DOHH2 (cell line): Measurements from ENCODE around the gene RBM28.

ENCODE experiments used
- H3F3A ChIP-seq: fragments of 200-600 bp; sonication (generic), shearing (Covaris generic); 2 replicates; pipeline ENCODE4 v1.6.0; 2016; ENCODE audit warnings: antibody characterized with exemption, mild to moderate bottlenecking; ENCODE audit not compliant: control insufficient read depth, insufficient read depth
- H3K27ac ChIP-seq: fragments of 200-600 bp; sonication (generic); 2 replicates; pipeline ENCODE4 v1.5.1; 2014; ENCODE audit warnings: low read depth, mild to moderate bottlenecking, low read length, moderate library complexity
- H3K27me3 ChIP-seq: fragments of 200-600 bp; sonication (generic); 2 replicates; pipeline ENCODE4 v1.6.1; 2014; ENCODE audit warnings: mild to moderate bottlenecking, low read length, mixed read lengths; ENCODE audit not compliant: control insufficient read depth
- H3K36me3 ChIP-seq: fragments of 200-600 bp; sonication (generic); 2 replicates; pipeline ENCODE4 v1.6.1; 2014; ENCODE audit warnings: mild to moderate bottlenecking, low read length, moderate library complexity, mixed read lengths; ENCODE audit not compliant: control insufficient read depth
- H3K4me1 ChIP-seq: fragments of 200-600 bp; sonication (generic); 2 replicates; pipeline ENCODE4 v1.6.1; 2014; ENCODE audit warnings: mild to moderate bottlenecking, low read length, mixed read lengths; ENCODE audit not compliant: control insufficient read depth
- H3K4me2 ChIP-seq: fragments of 200-600 bp; sonication (generic); 2 replicates; pipeline ENCODE4 v1.6.0; 2014; ENCODE audit warnings: mild to moderate bottlenecking, low read length, moderate library complexity
- H3K4me3 ChIP-seq: fragments of 200-600 bp; sonication (generic); 2 replicates; pipeline ENCODE4 v1.5.1; 2014; ENCODE audit warnings: mild to moderate bottlenecking, low read length, mixed read lengths
- H3K79me2 ChIP-seq: fragments of 200-600 bp; sonication (generic); 2 replicates; pipeline ENCODE4 v1.6.1; 2014; ENCODE audit warnings: mild to moderate bottlenecking, low read length, mixed read lengths; ENCODE audit not compliant: control insufficient read depth
- H3K9me2 ChIP-seq: fragments of 200-600 bp; sonication (generic); replicated peaks from 2 replicates; pipeline ENCODE4 v1.6.1; 2014; ENCODE audit warnings: mild to moderate bottlenecking, low read length, mixed read lengths; ENCODE audit not compliant: control insufficient read depth
- H3K9me3 ChIP-seq: fragments of 200-600 bp; sonication (generic); 2 replicates; pipeline ENCODE4 v1.6.1; 2014; ENCODE audit warnings: antibody characterized with exemption, low read length, mixed read lengths; ENCODE audit not compliant: control insufficient read depth, insufficient read depth
- H4K20me1 ChIP-seq: fragments of 200-600 bp; sonication (generic); 2 replicates; pipeline ENCODE4 v1.6.0; 2014; ENCODE audit warnings: low read depth, mild to moderate bottlenecking, antibody characterized with exemption, low read length, moderate library complexity; ENCODE audit not compliant: control insufficient read depth, insufficient read depth
- CTCF ChIP-seq: fragments of 200-600 bp; sonication (generic); IDR thresholded peaks from one replicate; pipeline ENCODE4 v1.5.1; 2014; ENCODE audit warnings: antibody characterized with exemption, mild to moderate bottlenecking, low read depth, low read length; ENCODE audit not compliant: poor library complexity, severe bottlenecking
- EZH2phosphoT487 ChIP-seq: fragments of 200-600 bp; sonication (generic); IDR thresholded peaks from 2 replicates; pipeline ENCODE4 v1.6.1; 2017; ENCODE audit warnings: borderline replicate concordance, mild to moderate bottlenecking, antibody characterized with exemption, low read length, moderate library complexity, mixed read lengths

RBM28 gene

DNA sequence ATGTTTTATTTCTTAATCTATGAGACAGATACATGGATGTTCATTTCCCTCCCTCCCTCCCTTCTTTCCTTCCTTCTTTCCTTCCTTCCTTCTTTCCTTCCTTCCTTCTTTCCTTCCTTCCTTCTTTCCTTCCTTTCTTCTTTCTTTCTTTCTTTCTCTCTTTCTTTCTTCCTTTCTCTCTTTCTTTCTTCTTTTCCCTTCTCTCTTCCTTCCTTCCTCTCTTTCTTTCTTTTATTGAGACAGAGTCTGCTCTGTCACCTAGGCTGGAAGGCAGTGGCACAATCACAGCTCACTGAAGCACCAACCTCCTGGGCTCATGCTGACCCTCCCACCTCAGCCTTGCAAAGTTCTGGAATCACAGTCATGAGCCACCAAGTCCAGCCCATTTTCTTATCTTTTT lies 23.3 kb upstream of the RBM28 start:
- Histone ChIP-seq H3K9me3 (no peaks in the 10 kb centered on the region), H3K9me2 (no peaks in the 10 kb centered on the region), H3K4me1 (peaks cover under 1% of the 10 kb centered on the region; the same call in 1 of the 2 replicates), H3K36me3 (no peaks in the 10 kb centered on the region), H3F3A (no peaks in the 10 kb centered on the region), H4K20me1 (no peaks in the 10 kb centered on the region), H3K79me2 (no peaks in the 10 kb centered on the region), H3K4me3 (no peak overlapping the region), H3K27ac (no peak overlapping the region), H3K4me2 (no peak overlapping the region), H3K27me3 (peaks cover 51% of the 10 kb centered on the region)
- TF ChIP-seq EZH2phosphoT487, result no peak
- no peak for TF ChIP-seq CTCF

DNA sequence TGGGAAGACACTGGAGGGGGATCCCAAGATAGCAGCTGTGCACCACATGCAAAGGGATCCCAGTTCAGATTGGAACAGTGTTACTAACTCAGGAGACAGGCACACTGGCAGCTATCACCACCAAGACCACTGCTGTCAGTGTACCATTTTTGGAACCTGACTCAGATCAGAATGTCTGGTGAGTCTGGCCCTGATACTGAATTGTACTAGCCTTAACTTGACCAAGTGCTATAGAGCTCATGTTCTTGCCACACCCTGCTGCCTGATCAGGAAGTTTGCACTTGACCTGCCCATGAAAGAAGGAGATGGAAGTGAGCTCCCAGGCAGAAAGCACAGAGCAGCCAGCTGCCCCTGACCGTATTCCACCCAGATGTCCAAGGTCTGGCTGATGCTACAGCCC lies 22.6 kb upstream of the RBM28 start:
- Histone ChIP-seq H3K36me3 (no peaks in the 10 kb centered on the region), H3K79me2 (no peaks in the 10 kb centered on the region), H3K27ac (no peak overlapping the region), H3K4me1 (peaks cover 5% of the 10 kb centered on the region; the same call in 1 of the 2 replicates), H3F3A (no peaks in the 10 kb centered on the region), H3K9me3 (no peaks in the 10 kb centered on the region), H4K20me1 (no peaks in the 10 kb centered on the region), H3K4me3 (no peak overlapping the region), H3K4me2 (no peak overlapping the region), H3K9me2 (no peaks in the 10 kb centered on the region), H3K27me3 (peaks cover 58% of the 10 kb centered on the region)
- no peak for TF ChIP-seq CTCF
- no peak for TF ChIP-seq EZH2phosphoT487

- TF ChIP-seq EZH2phosphoT487 (no peak), CTCF (no peak)
- no peak overlapping the region for H3K27ac ChIP-seq
- no peak overlapping the region for H3K4me2 ChIP-seq
- H4K20me1 ChIP-seq, result no peaks in the 10 kb centered on the region
- no peaks in the 10 kb centered on the region for H3K79me2 ChIP-seq
- H3K9me3 ChIP-seq, result no peaks in the 10 kb centered on the region
- no peaks in the 10 kb centered on the region for H3F3A ChIP-seq
- H3K27me3 ChIP-seq, result peaks cover 66% of the 10 kb centered on the region
- H3K4me3 ChIP-seq, result no peak overlapping the region
- peaks cover 12% of the 10 kb centered on the region; the same call in 1 of the 2 replicates for H3K4me1 ChIP-seq
- H3K36me3 ChIP-seq, result no peaks in the 10 kb centered on the region
- H3K9me2 ChIP-seq, result no peaks in the 10 kb centered on the region
These were observed 21.7 kb upstream of the RBM28 start for GRCh38 chr7:128365432-128365831.

- no peak overlapping the region for H3K4me3 ChIP-seq
- no peaks in the 10 kb centered on the region for H3F3A ChIP-seq
- no peaks in the 10 kb centered on the region for H3K9me3 ChIP-seq
- TF ChIP-seq EZH2phosphoT487 (no peak), CTCF (no peak)
- H3K4me1 ChIP-seq, result peaks cover 12% of the 10 kb centered on the region; the same call in 1 of the 2 replicates
- H3K36me3 ChIP-seq, result no peaks in the 10 kb centered on the region
- no peaks in the 10 kb centered on the region for H3K9me2 ChIP-seq
- H4K20me1 ChIP-seq, result no peaks in the 10 kb centered on the region
- no peak overlapping the region for H3K27ac ChIP-seq
- peaks cover 77% of the 10 kb centered on the region for H3K27me3 ChIP-seq
- H3K79me2 ChIP-seq, result no peaks in the 10 kb centered on the region
- no peak overlapping the region for H3K4me2 ChIP-seq
These were observed 20.6 kb upstream of the RBM28 start for GRCh38 chr7:128364166-128364870.
